HepG2 (cell line): Measurements from ENCODE around the gene CREG2. TPM values are rescaled to one million over a fixed set of nuclear protein-coding genes. Genes with fewer than 3 reads are reported as not detected.

ENCODE experiments used
- ARNT ChIP-seq: fragments of 450-650 bp; IDR thresholded peaks from 2 replicates; pipeline ENCODE4 v1.6.1; 2017
- BRD4 ChIP-seq: sonication (generic); formaldehyde crosslinking; IDR thresholded peaks from 2 replicates; pipeline ENCODE4 v1.4.0; 2020; ENCODE audit warnings: missing genetic modification reagents
- CREB1 ChIP-seq, 2 experiments: fragments of 450-650 bp in 1 of 2; IDR thresholded peaks; 2 replicates each; pipeline ENCODE4 v1.6.1; 2016 to 2017; ENCODE audit warnings: control low read depth in 1 of 2, mild to moderate bottlenecking in 1 of 2, missing compliant biosample characterization in 1 of 2, missing genetic modification characterization in 1 of 2
- GTF2F1 ChIP-seq: fragments of 150-350 bp; IDR thresholded peaks from 2 replicates; pipeline ENCODE4 v1.6.1; 2014; ENCODE audit warnings: low read length
- ISL2 ChIP-seq: sonication (generic); formaldehyde crosslinking; IDR thresholded peaks from 2 replicates; pipeline ENCODE4 v1.5.0; 2020; ENCODE audit warnings: missing genetic modification reagents
- KDM1A ChIP-seq: IDR thresholded peaks from 2 replicates; pipeline ENCODE4 v1.6.1; 2016; ENCODE audit warnings: missing compliant biosample characterization
- RBM39 ChIP-seq: fragments of 200-400 bp; formaldehyde crosslinking; IDR thresholded peaks from one replicate; pipeline ENCODE4 v1.6.1; 2018; ENCODE audit warnings: antibody characterized with exemption, mild to moderate bottlenecking, low read depth, low read length; ENCODE audit not compliant: poor library complexity, severe bottlenecking
- SATB2 ChIP-seq: sonication (generic); formaldehyde crosslinking; IDR thresholded peaks from 2 replicates; pipeline ENCODE4 v1.5.0; 2020; ENCODE audit warnings: missing genetic modification reagents
- SCMH1 ChIP-seq: sonication (generic); formaldehyde crosslinking; IDR thresholded peaks from 2 replicates; pipeline ENCODE4 v1.9.0; 2021; ENCODE audit warnings: missing genetic modification reagents, mild to moderate bottlenecking, borderline replicate concordance
- SIN3A ChIP-seq: IDR thresholded peaks from 2 replicates; pipeline ENCODE4 v1.6.1; 2011; ENCODE audit warnings: low read depth, mild to moderate bottlenecking, control low read depth, low read length, borderline replicate concordance
- SMARCC2 ChIP-seq: fragments of 450-650 bp; IDR thresholded peaks from 2 replicates; pipeline ENCODE4 v1.6.1; 2017; ENCODE audit warnings: antibody characterized with exemption, mild to moderate bottlenecking
- SP2 ChIP-seq: sonication (generic); formaldehyde crosslinking; IDR thresholded peaks from 2 replicates; pipeline ENCODE4 v1.5.1; 2020; ENCODE audit warnings: mild to moderate bottlenecking, missing genetic modification reagents
- TAF15 ChIP-seq: fragments of 200-400 bp; formaldehyde crosslinking; IDR thresholded peaks from one replicate; pipeline ENCODE4 v1.6.1; 2018; ENCODE audit warnings: mild to moderate bottlenecking, low read depth, low read length; ENCODE audit not compliant: poor library complexity, severe bottlenecking
- U2AF1 ChIP-seq: fragments of 200-400 bp; formaldehyde crosslinking; optimal IDR thresholded peaks from 2 replicates; pipeline ENCODE3; 2017; ENCODE audit warnings: mild to moderate bottlenecking, low read depth, low read length
- ZBTB8A ChIP-seq: sonication (generic); formaldehyde crosslinking; IDR thresholded peaks from 2 replicates; pipeline ENCODE4 v1.4.0; 2020; ENCODE audit warnings: mild to moderate bottlenecking, low read depth, missing genetic modification reagents, borderline replicate concordance
- ZNF101 ChIP-seq: sonication (generic); formaldehyde crosslinking; IDR thresholded peaks from 2 replicates; pipeline ENCODE4 v1.4.0; 2020; ENCODE audit warnings: mild to moderate bottlenecking, low read depth, missing genetic modification reagents, borderline replicate concordance
- polyA plus RNA-seq, 8 experiments: library from polyadenylated mRNA; depleted of rRNA in 3 of 8; stranded (reverse) in 7 of 8; unstranded in 1 of 8; fragments of >200 nt; fragmentation: Illumina TruSeq in 4 of 8; extraction: Trizol in 4 of 8; gene quantifications; 2 replicates each; pipeline versions ENCODE4 v1.2.1 to v1.2.3, GENCODE V29; 2011 to 2016; ENCODE audit warnings: low read depth in 4 of 8, missing spikeins in 1 of 8, mixed read lengths in 1 of 8; ENCODE audit not compliant: insufficient read depth in 1 of 8
- total RNA-seq, 5 experiments: library from RNA; depleted of rRNA; stranded (reverse); fragments of >200 nt; fragmentation: Illumina TruSeq; extraction: Trizol; gene quantifications; 2 replicates each; pipeline ENCODE4 v1.2.3, GENCODE V29; 2016; ENCODE audit warnings: low read depth in 1 of 5
- TF ChIP-seq, protein P1 (sequence below): sonication (generic); formaldehyde crosslinking; conservative IDR thresholded peaks from 2 replicates; pipeline ENCODE4 v1.8.1; 2023; ENCODE audit warnings: missing genetic modification reagents
- TF ChIP-seq, protein P2 (sequence below): sonication (generic); formaldehyde crosslinking; IDR thresholded peaks from 2 replicates; pipeline ENCODE4 v1.5.1; 2020; ENCODE audit warnings: mild to moderate bottlenecking, moderate library complexity, missing genetic modification reagents
- TF ChIP-seq, protein P3 (sequence below): sonication (generic); formaldehyde crosslinking; IDR thresholded peaks from 2 replicates; pipeline ENCODE4 v1.4.0; 2020; ENCODE audit warnings: mild to moderate bottlenecking, missing genetic modification reagents
- TF ChIP-seq, protein P4 (sequence below): IDR thresholded peaks from 2 replicates; pipeline ENCODE4 v1.6.1; 2016; ENCODE audit warnings: mild to moderate bottlenecking
- TF ChIP-seq, protein P5 (sequence below): sonication (generic); formaldehyde crosslinking; IDR thresholded peaks from 2 replicates; pipeline ENCODE4 v1.5.0; 2020; ENCODE audit warnings: mild to moderate bottlenecking, missing genetic modification reagents, moderate library complexity

Gene CREG2
- total and polyA plus RNA-seq, 2 of the 13 experiments (the other 11 are each of a cell fraction or from before 2014, with no cell fraction given): 0.18 to 0.26 TPM

DNA sequence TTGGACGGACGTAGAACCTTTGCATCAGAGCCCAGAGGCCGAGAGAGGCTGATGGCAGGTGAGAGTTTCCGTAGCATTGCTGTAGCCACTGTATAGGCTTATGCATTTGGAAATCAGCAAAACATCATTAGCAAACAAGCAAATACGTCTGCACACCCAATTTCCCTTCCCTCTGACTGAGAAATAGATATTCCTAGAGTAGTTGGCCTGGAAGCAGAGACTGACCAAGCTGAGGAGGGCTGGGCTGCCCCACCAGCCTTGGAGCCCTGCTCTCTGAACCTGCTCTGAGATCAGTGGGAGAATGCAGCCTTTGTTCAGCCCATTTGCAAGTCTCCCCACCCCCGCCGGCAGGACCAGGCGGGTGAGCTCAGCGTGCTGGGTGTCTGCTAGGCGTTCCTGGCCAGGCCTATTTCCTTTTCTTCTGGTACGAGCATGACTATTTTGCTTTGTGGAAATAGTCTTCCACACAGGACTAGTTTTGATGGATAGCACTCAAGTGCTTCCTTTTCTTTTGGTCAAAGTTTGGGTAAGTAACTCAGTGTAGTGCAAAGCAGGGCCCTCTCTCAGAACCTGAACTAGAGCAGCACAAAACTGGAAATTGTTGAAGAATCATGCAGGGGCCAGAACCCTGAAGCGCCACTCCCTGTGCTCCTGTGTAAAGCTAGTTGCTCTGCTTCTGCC is 56.9 kb downstream of the CREG2 start (continued):
- no peak for TF ChIP-seq TAF15
- TF ChIP-seq ZBTB8A (CRISPR knock-in tag): peak; percentile 78; the same call in 1 of the 2 replicates
- TF ChIP-seq SIN3A: no peak
- TF ChIP-seq, protein P1, sequence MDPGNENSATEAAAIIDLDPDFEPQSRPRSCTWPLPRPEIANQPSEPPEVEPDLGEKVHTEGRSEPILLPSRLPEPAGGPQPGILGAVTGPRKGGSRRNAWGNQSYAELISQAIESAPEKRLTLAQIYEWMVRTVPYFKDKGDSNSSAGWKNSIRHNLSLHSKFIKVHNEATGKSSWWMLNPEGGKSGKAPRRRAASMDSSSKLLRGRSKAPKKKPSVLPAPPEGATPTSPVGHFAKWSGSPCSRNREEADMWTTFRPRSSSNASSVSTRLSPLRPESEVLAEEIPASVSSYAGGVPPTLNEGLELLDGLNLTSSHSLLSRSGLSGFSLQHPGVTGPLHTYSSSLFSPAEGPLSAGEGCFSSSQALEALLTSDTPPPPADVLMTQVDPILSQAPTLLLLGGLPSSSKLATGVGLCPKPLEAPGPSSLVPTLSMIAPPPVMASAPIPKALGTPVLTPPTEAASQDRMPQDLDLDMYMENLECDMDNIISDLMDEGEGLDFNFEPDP: no peak
- no peak for TF ChIP-seq U2AF1
- no peak for TF ChIP-seq BRD4 (CRISPR knock-in tag)
- TF ChIP-seq, protein P2, sequence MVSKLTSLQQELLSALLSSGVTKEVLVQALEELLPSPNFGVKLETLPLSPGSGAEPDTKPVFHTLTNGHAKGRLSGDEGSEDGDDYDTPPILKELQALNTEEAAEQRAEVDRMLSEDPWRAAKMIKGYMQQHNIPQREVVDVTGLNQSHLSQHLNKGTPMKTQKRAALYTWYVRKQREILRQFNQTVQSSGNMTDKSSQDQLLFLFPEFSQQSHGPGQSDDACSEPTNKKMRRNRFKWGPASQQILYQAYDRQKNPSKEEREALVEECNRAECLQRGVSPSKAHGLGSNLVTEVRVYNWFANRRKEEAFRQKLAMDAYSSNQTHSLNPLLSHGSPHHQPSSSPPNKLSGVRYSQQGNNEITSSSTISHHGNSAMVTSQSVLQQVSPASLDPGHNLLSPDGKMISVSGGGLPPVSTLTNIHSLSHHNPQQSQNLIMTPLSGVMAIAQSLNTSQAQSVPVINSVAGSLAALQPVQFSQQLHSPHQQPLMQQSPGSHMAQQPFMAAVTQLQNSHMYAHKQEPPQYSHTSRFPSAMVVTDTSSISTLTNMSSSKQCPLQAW: peak; percentile 81; the same call in 1 of the 2 replicates
- no peak for TF ChIP-seq SCMH1 (CRISPR knock-in tag)
- TF ChIP-seq CREB1 (IDR thresholded peaks at IDR 0.05): no peak
- TF ChIP-seq CREB1 (CRISPR knock-in tag; IDR thresholded peaks at IDR 0.05): no peak
- 0 out of 2 replicates have a peak, but pooled peaks have one; percentile 33 for TF ChIP-seq GTF2F1
- TF ChIP-seq ISL2 (CRISPR knock-in tag): peak; percentile 60; the same call in 1 of the 2 replicates
- TF ChIP-seq KDM1A (CRISPR knock-in tag): no peak
- TF ChIP-seq, protein P3, sequence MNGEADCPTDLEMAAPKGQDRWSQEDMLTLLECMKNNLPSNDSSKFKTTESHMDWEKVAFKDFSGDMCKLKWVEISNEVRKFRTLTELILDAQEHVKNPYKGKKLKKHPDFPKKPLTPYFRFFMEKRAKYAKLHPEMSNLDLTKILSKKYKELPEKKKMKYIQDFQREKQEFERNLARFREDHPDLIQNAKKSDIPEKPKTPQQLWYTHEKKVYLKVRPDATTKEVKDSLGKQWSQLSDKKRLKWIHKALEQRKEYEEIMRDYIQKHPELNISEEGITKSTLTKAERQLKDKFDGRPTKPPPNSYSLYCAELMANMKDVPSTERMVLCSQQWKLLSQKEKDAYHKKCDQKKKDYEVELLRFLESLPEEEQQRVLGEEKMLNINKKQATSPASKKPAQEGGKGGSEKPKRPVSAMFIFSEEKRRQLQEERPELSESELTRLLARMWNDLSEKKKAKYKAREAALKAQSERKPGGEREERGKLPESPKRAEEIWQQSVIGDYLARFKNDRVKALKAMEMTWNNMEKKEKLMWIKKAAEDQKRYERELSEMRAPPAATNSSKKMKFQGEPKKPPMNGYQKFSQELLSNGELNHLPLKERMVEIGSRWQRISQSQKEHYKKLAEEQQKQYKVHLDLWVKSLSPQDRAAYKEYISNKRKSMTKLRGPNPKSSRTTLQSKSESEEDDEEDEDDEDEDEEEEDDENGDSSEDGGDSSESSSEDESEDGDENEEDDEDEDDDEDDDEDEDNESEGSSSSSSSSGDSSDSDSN (CRISPR knock-in tag): peak; percentile 80
- no peak for TF ChIP-seq SMARCC2
- no peak for TF ChIP-seq SP2 (CRISPR knock-in tag)
- TF ChIP-seq, protein P4, sequence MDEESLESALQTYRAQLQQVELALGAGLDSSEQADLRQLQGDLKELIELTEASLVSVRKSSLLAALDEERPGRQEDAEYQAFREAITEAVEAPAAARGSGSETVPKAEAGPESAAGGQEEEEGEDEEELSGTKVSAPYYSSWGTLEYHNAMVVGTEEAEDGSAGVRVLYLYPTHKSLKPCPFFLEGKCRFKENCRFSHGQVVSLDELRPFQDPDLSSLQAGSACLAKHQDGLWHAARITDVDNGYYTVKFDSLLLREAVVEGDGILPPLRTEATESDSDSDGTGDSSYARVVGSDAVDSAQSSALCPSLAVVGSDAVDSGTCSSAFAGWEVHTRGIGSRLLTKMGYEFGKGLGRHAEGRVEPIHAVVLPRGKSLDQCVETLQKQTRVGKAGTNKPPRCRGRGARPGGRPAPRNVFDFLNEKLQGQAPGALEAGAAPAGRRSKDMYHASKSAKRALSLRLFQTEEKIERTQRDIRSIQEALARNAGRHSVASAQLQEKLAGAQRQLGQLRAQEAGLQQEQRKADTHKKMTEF (CRISPR knock-in tag): peak; percentile 73
- TF ChIP-seq RBM39: no peak
- TF ChIP-seq ZNF101 (CRISPR knock-in tag): no peak
- TF ChIP-seq, protein P5, sequence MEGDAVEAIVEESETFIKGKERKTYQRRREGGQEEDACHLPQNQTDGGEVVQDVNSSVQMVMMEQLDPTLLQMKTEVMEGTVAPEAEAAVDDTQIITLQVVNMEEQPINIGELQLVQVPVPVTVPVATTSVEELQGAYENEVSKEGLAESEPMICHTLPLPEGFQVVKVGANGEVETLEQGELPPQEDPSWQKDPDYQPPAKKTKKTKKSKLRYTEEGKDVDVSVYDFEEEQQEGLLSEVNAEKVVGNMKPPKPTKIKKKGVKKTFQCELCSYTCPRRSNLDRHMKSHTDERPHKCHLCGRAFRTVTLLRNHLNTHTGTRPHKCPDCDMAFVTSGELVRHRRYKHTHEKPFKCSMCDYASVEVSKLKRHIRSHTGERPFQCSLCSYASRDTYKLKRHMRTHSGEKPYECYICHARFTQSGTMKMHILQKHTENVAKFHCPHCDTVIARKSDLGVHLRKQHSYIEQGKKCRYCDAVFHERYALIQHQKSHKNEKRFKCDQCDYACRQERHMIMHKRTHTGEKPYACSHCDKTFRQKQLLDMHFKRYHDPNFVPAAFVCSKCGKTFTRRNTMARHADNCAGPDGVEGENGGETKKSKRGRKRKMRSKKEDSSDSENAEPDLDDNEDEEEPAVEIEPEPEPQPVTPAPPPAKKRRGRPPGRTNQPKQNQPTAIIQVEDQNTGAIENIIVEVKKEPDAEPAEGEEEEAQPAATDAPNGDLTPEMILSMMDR (CRISPR knock-in tag): no peak; the same call in 1 of the 2 replicates
- TF ChIP-seq ARNT: no peak
- TF ChIP-seq SATB2: no peak
